HG03457 (cell line): ENCODE measurements around the gene MACC1.

Source experiments
- ATAC-seq: cut with Tn5 transposase; IDR thresholded peaks from one replicate; pipeline ENCODE4 v1.9.1; 2021; ENCODE audit warnings: moderate number of reproducible peaks; ENCODE audit not compliant: unreplicated experiment

The MACC1 gene

DNA sequence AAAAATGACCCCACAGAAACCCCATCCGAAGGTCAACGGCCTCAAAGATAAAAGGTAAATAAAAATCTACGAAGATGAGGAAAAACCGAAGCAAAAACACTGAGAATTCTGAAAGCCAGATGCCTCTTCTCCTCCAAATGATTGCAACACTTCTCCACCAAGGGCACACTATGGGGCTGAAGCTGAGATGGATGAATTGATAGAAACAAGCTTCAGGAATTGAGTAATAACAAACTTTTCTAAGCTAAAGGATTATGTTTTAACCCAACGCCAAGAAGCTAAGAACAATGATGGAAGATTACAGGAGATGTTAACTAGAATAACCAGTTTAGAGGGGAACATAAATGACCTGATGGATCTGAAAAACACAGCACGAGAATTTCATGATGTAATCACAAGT, 127.8 kb downstream of the MACC1 start:
- ATAC-seq = no peak

- no peak for ATAC-seq
Measured at GRCh38 chr7:20085086-20085485, 132.1 kb downstream of the MACC1 start.
